ENCODE data around the gene ZNF692. TPM values are rescaled to one million over a fixed set of nuclear protein-coding genes. Genes with fewer than 3 reads are reported as not detected.

ZNF692 gene
- total and polyA plus RNA-seq, 2 of the 13 experiments (the other 11 are each of a cell fraction or from before 2014, with no cell fraction given) = 27.3 to 45.8 TPM

GRCh38 chr1:248858891-248859889, at the start of gene ZNF692 (continued):
- TF ChIP-seq MED8 (CRISPR knock-in tag; IDR thresholded peaks at IDR 0.05; ENCODE audit: insufficient replicate concordance) = peak; percentile 56
- no peak for TF ChIP-seq HHEX (CRISPR knock-in tag; IDR thresholded peaks at IDR 0.05)
- 0 out of 2 replicates have a peak, but pooled peaks have one; percentile 28 for TF ChIP-seq ZNF552 (CRISPR knock-in tag; IDR thresholded peaks at IDR 0.05; ENCODE audit: borderline replicate concordance)
- TF ChIP-seq SPEN (CRISPR knock-in tag; IDR thresholded peaks at IDR 0.05; ENCODE audit: low read depth) = peak; percentile 16; the same call in 1 of the 2 replicates
- no peak for TF ChIP-seq PAX8 (CRISPR knock-in tag; IDR thresholded peaks at IDR 0.05; ENCODE audit: borderline replicate concordance)
- TF ChIP-seq HMG20A (CRISPR knock-in tag; IDR thresholded peaks at IDR 0.05; ENCODE audit: borderline replicate concordance) = no peak
- no peak for TF ChIP-seq ZNF138 (CRISPR knock-in tag; IDR thresholded peaks at IDR 0.05; ENCODE audit: low read depth)
- no peak for TF ChIP-seq E2F2 (CRISPR knock-in tag; IDR thresholded peaks at IDR 0.05; ENCODE audit: borderline replicate concordance)
- no peak for TF ChIP-seq MTF2 (CRISPR knock-in tag; IDR thresholded peaks at IDR 0.05; ENCODE audit: borderline replicate concordance)
- no peak for TF ChIP-seq ZNF567 (CRISPR knock-in tag; IDR thresholded peaks at IDR 0.05; ENCODE audit: borderline replicate concordance)
- TF ChIP-seq NFKB2 (CRISPR knock-in tag; IDR thresholded peaks at IDR 0.05; ENCODE audit: borderline replicate concordance) = no peak; the same call in 1 of the 2 replicates
- TF ChIP-seq ZNF468 (CRISPR knock-in tag; IDR thresholded peaks at IDR 0.05) = no peak
- no peak for TF ChIP-seq ZNF713 (CRISPR knock-in tag; IDR thresholded peaks at IDR 0.05)
- TF ChIP-seq ZNF883 (CRISPR knock-in tag; IDR thresholded peaks at IDR 0.05; ENCODE audit: not compliant biosample characterization) = no peak
- TF ChIP-seq ZBTB42 (CRISPR knock-in tag; IDR thresholded peaks at IDR 0.05) = no peak; the same call in 1 of the 2 replicates
- TF ChIP-seq RBM39 (IDR thresholded peaks at IDR 0.05; ENCODE audit: low read depth, low read length, poor library complexity, severe bottlenecking) = peak; percentile 55
- no peak for TF ChIP-seq ETS1 (CRISPR knock-in tag; IDR thresholded peaks at IDR 0.05)
- peak; percentile 55; the same call in 1 of the 2 replicates for TF ChIP-seq ZSCAN12 (CRISPR knock-in tag; IDR thresholded peaks at IDR 0.05)

Data from HepG2 (cell line).